A549 (cell line): ENCODE results near the gene MYH11. TPM values are rescaled to one million over a fixed set of nuclear protein-coding genes. Genes with fewer than 3 reads are reported as not detected.

Source experiments
- ATAC-seq, 2 experiments: fragments of 200-7000 bp in 1 of 2; fragments of >200 bp in 1 of 2; cut with Nextera tagmentation in 1 of 2; cut with Tn5 transposase in 1 of 2; 3 replicates each; pipeline versions ENCODE4 v1.8.0 to v1.9.1; 2018 to 2020; ENCODE audit warnings: mild to moderate bottlenecking in 1 of 2, moderate library complexity in 1 of 2
- CTCF ChIA-PET: fragments of 300-600 bp; sonication (Branson Sonifier 250); formaldehyde crosslinking; extraction: SDS; loops from one replicate; lab custom pipeline; 2021; ENCODE audit warnings: antibody characterized with exemption, inconsistent platforms; lab: Yijun Ruan, JAX
- POLR2A ChIA-PET: fragments of 350-600 bp; formaldehyde crosslinking; extraction: SDS; loops from one replicate; lab custom pipeline; 2021; ENCODE audit warnings: antibody characterized with exemption, inconsistent platforms; lab: Yijun Ruan, JAX
- DNase-seq, 2 experiments: peaks; one replicate each; pipeline versions ENCODE4 v3.0.0 to v3.0.0-alpha.2; 2011 to 2016; ENCODE audit warnings: low read depth in 1 of 2, low spot score in 1 of 2
- FAIRE-seq: peaks from 2 replicates; lab custom pipeline; 2011; peaks lifted over from hg19 to GRCh38; lab: Jason Lieb, UNC
- H3K27ac ChIP-seq, 2 experiments: fragments of >200 bp; sonication (Bioruptor Twin); formaldehyde crosslinking; 3 replicates each; pipeline ENCODE4 v1.5.1; 2016 to 2017
- H3K4me1 ChIP-seq: fragments of >200 bp; sonication (Bioruptor Twin); formaldehyde crosslinking; 3 replicates; pipeline ENCODE4 v1.6.1; 2016
- H3K4me2 ChIP-seq: fragments of >200 bp; sonication (Bioruptor Twin); formaldehyde crosslinking; 3 replicates; pipeline ENCODE4 v1.6.1; 2016
- H3K4me3 ChIP-seq: fragments of >200 bp; sonication (Bioruptor Twin); formaldehyde crosslinking; 3 replicates; pipeline ENCODE4 v1.5.1; 2016
- H3K9me3 ChIP-seq: fragments of >200 bp; sonication (Bioruptor Twin); formaldehyde crosslinking; 3 replicates; pipeline ENCODE4 v1.6.1; 2016
- BHLHE40 ChIP-seq: IDR thresholded peaks from 2 replicates; pipeline ENCODE4 v1.6.1; 2012; ENCODE audit warnings: low read depth, low read length, inconsistent platforms
- CBX8 ChIP-seq: fragments of 200-600 bp; sonication (generic); IDR thresholded peaks from 2 replicates; pipeline ENCODE4 v1.6.1; 2016
- CHD2 ChIP-seq: fragments of 150-350 bp; IDR thresholded peaks from 2 replicates; pipeline ENCODE4 v1.6.1; 2014; ENCODE audit warnings: low read length; ENCODE audit not compliant: partially characterized antibody
- EHF ChIP-seq: fragments of 250-450 bp; sonication (Bioruptor Pico); IDR thresholded peaks from 2 replicates; pipeline ENCODE4 v1.5.0; 2020; ENCODE audit warnings: mild to moderate bottlenecking
- EHMT2 ChIP-seq: fragments of 200-600 bp; sonication (generic); IDR thresholded peaks from 2 replicates; pipeline ENCODE4 v1.6.1; 2016; ENCODE audit warnings: antibody characterized with exemption, low read depth, mild to moderate bottlenecking, moderate library complexity
- EP300 ChIP-seq, 2 experiments: fragments of >200 bp; sonication (Bioruptor Twin); formaldehyde crosslinking; IDR thresholded peaks; 2 replicates in 1 of 2; 3 replicates in 1 of 2; pipeline ENCODE4 v1.6.1; 2016 to 2017
- ESRRA ChIP-seq: fragments of 150-350 bp; IDR thresholded peaks from 2 replicates; pipeline ENCODE4 v1.6.1; 2014; ENCODE audit warnings: mild to moderate bottlenecking, low read length, borderline replicate concordance
- FOXS1 ChIP-seq: fragments of 250-450 bp; sonication (Bioruptor Pico); IDR thresholded peaks from 2 replicates; pipeline ENCODE4 v1.5.0; 2020; ENCODE audit warnings: mild to moderate bottlenecking, moderate library complexity
- HEYL ChIP-seq: fragments of 250-450 bp; sonication (Bioruptor Pico); IDR thresholded peaks from 2 replicates; pipeline ENCODE4 v1.8.0; 2021; ENCODE audit warnings: mild to moderate bottlenecking, moderate library complexity
- HOXB13 ChIP-seq: fragments of 250-450 bp; sonication (Bioruptor Pico); IDR thresholded peaks from 2 replicates; pipeline ENCODE4 v1.5.0; 2020; ENCODE audit warnings: low read depth, mild to moderate bottlenecking, moderate library complexity
- HOXB5 ChIP-seq: fragments of 250-450 bp; sonication (Bioruptor Pico); IDR thresholded peaks from 2 replicates; pipeline ENCODE4 v1.5.0; 2020; ENCODE audit warnings: mild to moderate bottlenecking, moderate library complexity
- KDM1A ChIP-seq: fragments of 200-600 bp; sonication (generic); IDR thresholded peaks from 2 replicates; pipeline ENCODE4 v1.6.1; 2016; ENCODE audit warnings: low read depth, mild to moderate bottlenecking
- MYC ChIP-seq: IDR thresholded peaks from 2 replicates; pipeline ENCODE4 v1.6.1; 2012; ENCODE audit warnings: mild to moderate bottlenecking, inconsistent platforms, low read length, improper control_type of control experiment, borderline replicate concordance
- PHF8 ChIP-seq: fragments of 200-600 bp; sonication (generic); IDR thresholded peaks from 2 replicates; pipeline ENCODE4 v1.6.1; 2016; ENCODE audit warnings: low read depth, mild to moderate bottlenecking, antibody characterized with exemption, moderate library complexity, borderline replicate concordance
- RARB ChIP-seq: fragments of 250-450 bp; sonication (Bioruptor Pico); IDR thresholded peaks from 2 replicates; pipeline ENCODE4 v1.8.0; 2021; ENCODE audit warnings: mild to moderate bottlenecking, moderate library complexity
- RCOR1 ChIP-seq: fragments of 150-350 bp; IDR thresholded peaks from 2 replicates; pipeline ENCODE4 v1.6.1; 2014; ENCODE audit warnings: antibody characterized with exemption, low read length, low read depth
- RFX5 ChIP-seq: fragments of 450-650 bp; IDR thresholded peaks from 2 replicates; pipeline ENCODE4 v1.7.1; 2014; ENCODE audit warnings: antibody characterized with exemption, mild to moderate bottlenecking, moderate library complexity
- RNF2 ChIP-seq: fragments of 200-600 bp; sonication (generic); IDR thresholded peaks from 2 replicates; pipeline ENCODE4 v1.6.1; 2016; ENCODE audit warnings: low read depth, mild to moderate bottlenecking, antibody characterized with exemption, moderate library complexity, borderline replicate concordance
- TFCP2L1 ChIP-seq: fragments of 250-450 bp; sonication (Bioruptor Pico); IDR thresholded peaks from 2 replicates; pipeline ENCODE4 v1.5.0; 2021; ENCODE audit warnings: mild to moderate bottlenecking
- ZC3H11A ChIP-seq: fragments of 450-650 bp; IDR thresholded peaks from 2 replicates; pipeline ENCODE4 v1.6.1; 2014; ENCODE audit warnings: antibody characterized with exemption, mild to moderate bottlenecking
- ZSCAN20 ChIP-seq: fragments of 250-450 bp; sonication (Bioruptor Pico); IDR thresholded peaks from 2 replicates; pipeline ENCODE4 v1.8.0; 2022; ENCODE audit warnings: mild to moderate bottlenecking, moderate library complexity
- WGBS: methylation state at CpG from one replicate; pipeline ENCODE4 v1.1.6; 2017; ENCODE audit errors: missing lambda C conversion rate; 5-methylcytosine and 5-hydroxymethylcytosine counted together
- polyA plus RNA-seq, 4 experiments: library from polyadenylated mRNA; depleted of rRNA in 3 of 4; stranded (reverse); fragments of >200 nt; fragmentation: RNase III in 1 of 4; extraction: RNeasy Plus Mini Kit Qiagen cat#74134 plus additional on column Dnase treatment in 1 of 4; gene quantifications; 2 replicates in 3 of 4; 3 replicates in 1 of 4; pipeline ENCODE4 v1.2.3, GENCODE V29; 2011 to 2017
- TF ChIP-seq, protein P1 (sequence below): fragments of 200-600 bp; sonication (generic); IDR thresholded peaks from 2 replicates; pipeline ENCODE4 v1.6.1; 2016; ENCODE audit warnings: antibody characterized with exemption, mild to moderate bottlenecking, moderate library complexity
- TF ChIP-seq, protein P2 (sequence below): fragments of 450-650 bp; IDR thresholded peaks from 2 replicates; pipeline ENCODE4 v1.6.1; 2014; ENCODE audit warnings: antibody characterized with exemption
- TF ChIP-seq, protein P3 (sequence below): fragments of >200 bp; sonication (Bioruptor Twin); formaldehyde crosslinking; IDR thresholded peaks from 3 replicates; pipeline ENCODE4 v1.5.1; 2016
- TF ChIP-seq, protein P4 (sequence below): fragments of 250-450 bp; sonication (Bioruptor Pico); IDR thresholded peaks from 2 replicates; pipeline ENCODE4 v1.5.0; 2020; ENCODE audit warnings: low read depth, mild to moderate bottlenecking, moderate library complexity

Gene MYH11
- polyA plus RNA-seq, 2 of the 4 experiments (the other 2 are of a cell fraction): 0.03 to 0.09 TPM

DNA sequence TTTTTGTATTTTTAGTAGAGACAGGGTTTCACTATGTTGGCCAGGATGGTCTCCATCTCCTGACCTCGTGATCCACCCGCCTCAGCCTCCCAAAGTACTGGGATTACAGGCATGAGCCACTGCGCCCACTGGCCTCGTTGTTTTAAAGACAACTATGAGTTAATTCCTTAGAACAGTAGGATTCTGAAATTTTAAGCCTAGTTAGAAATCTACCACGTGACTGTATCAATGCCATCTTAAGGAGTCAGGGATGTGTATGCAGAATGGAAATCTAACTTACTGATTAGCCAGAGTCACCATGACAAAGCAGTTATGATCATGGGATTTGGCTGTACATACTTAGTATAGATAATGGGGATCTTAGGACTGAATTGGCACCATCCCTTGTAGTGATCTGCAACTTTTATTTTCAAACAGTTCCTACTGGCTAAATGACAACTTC lies 28.8 kb upstream of the MYH11 start (continued):
- TF ChIP-seq EHF (CRISPR knock-in tag): 0 out of 2 replicates have a peak, but pooled peaks have one; percentile 50
- TF ChIP-seq, all 56 proteins: peak for 13

DNA sequence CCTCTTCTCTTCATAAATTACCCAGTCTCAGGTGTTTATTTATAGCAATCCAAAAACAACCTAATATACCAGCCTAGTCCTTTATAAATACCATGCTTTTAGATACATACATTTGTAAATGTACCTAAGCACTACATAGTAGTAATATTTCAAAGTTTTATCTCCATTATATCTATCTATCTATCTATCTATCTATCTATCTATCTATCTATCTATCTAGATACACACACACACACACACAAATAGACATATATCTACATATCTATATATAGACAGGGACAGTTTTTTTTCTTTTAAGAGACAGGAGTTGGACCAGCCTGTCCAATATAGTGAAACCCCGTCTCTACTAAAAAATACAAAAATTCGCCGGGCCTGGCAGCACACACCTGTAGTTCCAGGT lies 25.7 kb upstream of the MYH11 start:
- Histone ChIP-seq H3K27ac (peak overlapping the region in 1 of 2 experiments; percentile 98; a peak in 4 of 6 replicates), H3K4me2 (no peak overlapping the region), H3K9me3 (no peaks in the 10 kb centered on the region), H3K4me3 (no peak overlapping the region), H3K4me1 (peaks cover 80% of the 10 kb centered on the region)
- WGBS: 94% methylated on average over 3 of the region's 3 CpGs
- ATAC-seq (no peak), DNase-seq (no peak), FAIRE-seq (no peak)
- CTCF ChIA-PET: interaction anchor here (0.6 to 1.7 kb wide), 3 partner anchors 8 to 139 kb away, joined by 3 to 9 read pairs (median 3); no protein-coding TSS in a partner anchor
- POLR2A ChIA-PET: no interaction called here
- no peak for TF ChIP-seq EHMT2
- no peak for TF ChIP-seq TFCP2L1 (CRISPR knock-in tag)
- no peak for TF ChIP-seq RNF2
- TF ChIP-seq EP300 (IDR thresholded peaks at IDR 0.05): no peak
- TF ChIP-seq BHLHE40: no peak
- TF ChIP-seq, protein P1, sequence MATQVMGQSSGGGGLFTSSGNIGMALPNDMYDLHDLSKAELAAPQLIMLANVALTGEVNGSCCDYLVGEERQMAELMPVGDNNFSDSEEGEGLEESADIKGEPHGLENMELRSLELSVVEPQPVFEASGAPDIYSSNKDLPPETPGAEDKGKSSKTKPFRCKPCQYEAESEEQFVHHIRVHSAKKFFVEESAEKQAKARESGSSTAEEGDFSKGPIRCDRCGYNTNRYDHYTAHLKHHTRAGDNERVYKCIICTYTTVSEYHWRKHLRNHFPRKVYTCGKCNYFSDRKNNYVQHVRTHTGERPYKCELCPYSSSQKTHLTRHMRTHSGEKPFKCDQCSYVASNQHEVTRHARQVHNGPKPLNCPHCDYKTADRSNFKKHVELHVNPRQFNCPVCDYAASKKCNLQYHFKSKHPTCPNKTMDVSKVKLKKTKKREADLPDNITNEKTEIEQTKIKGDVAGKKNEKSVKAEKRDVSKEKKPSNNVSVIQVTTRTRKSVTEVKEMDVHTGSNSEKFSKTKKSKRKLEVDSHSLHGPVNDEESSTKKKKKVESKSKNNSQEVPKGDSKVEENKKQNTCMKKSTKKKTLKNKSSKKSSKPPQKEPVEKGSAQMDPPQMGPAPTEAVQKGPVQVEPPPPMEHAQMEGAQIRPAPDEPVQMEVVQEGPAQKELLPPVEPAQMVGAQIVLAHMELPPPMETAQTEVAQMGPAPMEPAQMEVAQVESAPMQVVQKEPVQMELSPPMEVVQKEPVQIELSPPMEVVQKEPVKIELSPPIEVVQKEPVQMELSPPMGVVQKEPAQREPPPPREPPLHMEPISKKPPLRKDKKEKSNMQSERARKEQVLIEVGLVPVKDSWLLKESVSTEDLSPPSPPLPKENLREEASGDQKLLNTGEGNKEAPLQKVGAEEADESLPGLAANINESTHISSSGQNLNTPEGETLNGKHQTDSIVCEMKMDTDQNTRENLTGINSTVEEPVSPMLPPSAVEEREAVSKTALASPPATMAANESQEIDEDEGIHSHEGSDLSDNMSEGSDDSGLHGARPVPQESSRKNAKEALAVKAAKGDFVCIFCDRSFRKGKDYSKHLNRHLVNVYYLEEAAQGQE: no peak
- TF ChIP-seq, protein P2, sequence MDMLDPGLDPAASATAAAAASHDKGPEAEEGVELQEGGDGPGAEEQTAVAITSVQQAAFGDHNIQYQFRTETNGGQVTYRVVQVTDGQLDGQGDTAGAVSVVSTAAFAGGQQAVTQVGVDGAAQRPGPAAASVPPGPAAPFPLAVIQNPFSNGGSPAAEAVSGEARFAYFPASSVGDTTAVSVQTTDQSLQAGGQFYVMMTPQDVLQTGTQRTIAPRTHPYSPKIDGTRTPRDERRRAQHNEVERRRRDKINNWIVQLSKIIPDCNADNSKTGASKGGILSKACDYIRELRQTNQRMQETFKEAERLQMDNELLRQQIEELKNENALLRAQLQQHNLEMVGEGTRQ: no peak
- no peak for TF ChIP-seq HOXB5
- TF ChIP-seq RCOR1: no peak
- no peak for TF ChIP-seq RARB
- TF ChIP-seq KDM1A: no peak
- no peak for TF ChIP-seq ZSCAN20

DNA sequence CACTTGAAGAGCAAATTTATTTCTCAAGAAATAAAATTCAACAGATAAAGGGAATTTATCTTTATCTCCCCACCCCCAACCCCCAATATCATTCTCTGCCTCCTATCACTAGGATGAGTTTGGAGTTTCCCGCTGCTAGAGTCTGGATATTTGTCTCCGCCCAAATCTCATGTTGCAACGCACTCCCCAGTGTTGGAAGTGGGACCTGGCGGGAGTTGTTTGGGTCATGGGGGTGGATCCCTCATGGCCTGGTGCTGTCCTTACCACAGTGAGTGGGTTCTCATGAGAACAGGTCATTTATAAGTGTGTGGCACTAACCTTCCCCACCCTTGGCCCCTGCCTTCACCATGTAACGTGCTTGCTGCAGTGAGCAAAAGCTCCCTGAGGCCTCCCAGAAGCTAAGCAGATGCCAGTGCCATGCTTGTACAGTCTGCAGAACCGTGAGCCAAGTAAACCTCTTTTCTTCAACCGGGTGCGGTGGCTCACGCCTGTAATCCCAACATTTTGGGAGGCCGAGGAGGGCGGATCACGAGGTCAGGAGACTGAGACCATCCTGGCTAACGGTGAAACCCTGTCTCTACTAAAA lies 25.1 kb upstream of the MYH11 start:
- WGBS: 94% methylated on average over 13 of the region's 13 CpGs
- ChIA-PET CTCF (no interaction called here), POLR2A (no interaction called here)
- peak overlapping the region; percentile 1; the same call in 1 of the 3 replicates for H3K4me2 ChIP-seq
- no peaks in the 10 kb centered on the region for H3K9me3 ChIP-seq
- ATAC-seq (no peak), DNase-seq (no peak), FAIRE-seq (no peak)
- no peak overlapping the region for H3K4me3 ChIP-seq
- H3K4me1 ChIP-seq: peaks cover 78% of the 10 kb centered on the region
- TF ChIP-seq PHF8 (no peak), ZC3H11A (no peak), BHLHE40 (no peak), ZSCAN20 (no peak), RCOR1 (no peak), EHMT2 (no peak), CBX8 (no peak), RFX5 (no peak), ESRRA (no peak), TFCP2L1 (CRISPR knock-in tag) (no peak), MYC (no peak), HEYL (no peak), HOXB13 (no peak), FOXS1 (no peak), CHD2 (no peak)
- TF ChIP-seq, protein P3, sequence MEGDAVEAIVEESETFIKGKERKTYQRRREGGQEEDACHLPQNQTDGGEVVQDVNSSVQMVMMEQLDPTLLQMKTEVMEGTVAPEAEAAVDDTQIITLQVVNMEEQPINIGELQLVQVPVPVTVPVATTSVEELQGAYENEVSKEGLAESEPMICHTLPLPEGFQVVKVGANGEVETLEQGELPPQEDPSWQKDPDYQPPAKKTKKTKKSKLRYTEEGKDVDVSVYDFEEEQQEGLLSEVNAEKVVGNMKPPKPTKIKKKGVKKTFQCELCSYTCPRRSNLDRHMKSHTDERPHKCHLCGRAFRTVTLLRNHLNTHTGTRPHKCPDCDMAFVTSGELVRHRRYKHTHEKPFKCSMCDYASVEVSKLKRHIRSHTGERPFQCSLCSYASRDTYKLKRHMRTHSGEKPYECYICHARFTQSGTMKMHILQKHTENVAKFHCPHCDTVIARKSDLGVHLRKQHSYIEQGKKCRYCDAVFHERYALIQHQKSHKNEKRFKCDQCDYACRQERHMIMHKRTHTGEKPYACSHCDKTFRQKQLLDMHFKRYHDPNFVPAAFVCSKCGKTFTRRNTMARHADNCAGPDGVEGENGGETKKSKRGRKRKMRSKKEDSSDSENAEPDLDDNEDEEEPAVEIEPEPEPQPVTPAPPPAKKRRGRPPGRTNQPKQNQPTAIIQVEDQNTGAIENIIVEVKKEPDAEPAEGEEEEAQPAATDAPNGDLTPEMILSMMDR: no peak
- TF ChIP-seq, protein P4, sequence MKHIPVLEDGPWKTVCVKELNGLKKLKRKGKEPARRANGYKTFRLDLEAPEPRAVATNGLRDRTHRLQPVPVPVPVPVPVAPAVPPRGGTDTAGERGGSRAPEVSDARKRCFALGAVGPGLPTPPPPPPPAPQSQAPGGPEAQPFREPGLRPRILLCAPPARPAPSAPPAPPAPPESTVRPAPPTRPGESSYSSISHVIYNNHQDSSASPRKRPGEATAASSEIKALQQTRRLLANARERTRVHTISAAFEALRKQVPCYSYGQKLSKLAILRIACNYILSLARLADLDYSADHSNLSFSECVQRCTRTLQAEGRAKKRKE (CRISPR knock-in tag): no peak
- peak overlapping the region; percentile 90 to 96 for H3K27ac ChIP-seq
